ENCODE measurements around the gene TOR1AIP2. TPM values are rescaled to one million over a fixed set of nuclear protein-coding genes. Genes with fewer than 3 reads are reported as not detected.

Gene TOR1AIP2
- total RNA-seq, 1 experiment from 2014 or later: 28.9 TPM

- Histone ChIP-seq H3K9ac (ENCODE audit: low read length) (no peak overlapping the region), H3F3A (ENCODE audit: low read length, unreplicated experiment) (no peaks in the 10 kb centered on the region), H3K27me3 (ENCODE audit: low read length) (no peaks in the 10 kb centered on the region), H3K36me3 (ENCODE audit: low read depth, low read length) (no peaks in the 10 kb centered on the region), H3K4me3 (ENCODE audit: low read length) (no peak overlapping the region), H3K79me2 (ENCODE audit: low read length) (no peaks in the 10 kb centered on the region), H3K4me2 (ENCODE audit: low read length) (no peak overlapping the region), H3K9me3 (ENCODE audit: low read length) (no peaks in the 10 kb centered on the region), H3K27ac (ENCODE audit: low read length) (no peak overlapping the region), H4K20me1 (ENCODE audit: low read length) (no peaks in the 10 kb centered on the region), H3K4me1 (ENCODE audit: insufficient read depth, low read length) (no peaks in the 10 kb centered on the region), H2AFZ (ENCODE audit: low read length) (no peak overlapping the region), H3K9me2 (replicated peaks; ENCODE audit: low read length) (no peaks in the 10 kb centered on the region)
- ATAC-seq (no peak), DNase-seq (no peak)
- CTCF ChIA-PET: no interaction called here
- no TSS peak for BruUV-seq (replicated peaks)
- POLR2A ChIA-PET (ENCODE audit: unreplicated experiment): no interaction called here
- TF ChIP-seq EZH2 (IDR thresholded peaks at IDR 0.05; ENCODE audit: low read length, unreplicated experiment): no peak
- TF ChIP-seq, protein P1, sequence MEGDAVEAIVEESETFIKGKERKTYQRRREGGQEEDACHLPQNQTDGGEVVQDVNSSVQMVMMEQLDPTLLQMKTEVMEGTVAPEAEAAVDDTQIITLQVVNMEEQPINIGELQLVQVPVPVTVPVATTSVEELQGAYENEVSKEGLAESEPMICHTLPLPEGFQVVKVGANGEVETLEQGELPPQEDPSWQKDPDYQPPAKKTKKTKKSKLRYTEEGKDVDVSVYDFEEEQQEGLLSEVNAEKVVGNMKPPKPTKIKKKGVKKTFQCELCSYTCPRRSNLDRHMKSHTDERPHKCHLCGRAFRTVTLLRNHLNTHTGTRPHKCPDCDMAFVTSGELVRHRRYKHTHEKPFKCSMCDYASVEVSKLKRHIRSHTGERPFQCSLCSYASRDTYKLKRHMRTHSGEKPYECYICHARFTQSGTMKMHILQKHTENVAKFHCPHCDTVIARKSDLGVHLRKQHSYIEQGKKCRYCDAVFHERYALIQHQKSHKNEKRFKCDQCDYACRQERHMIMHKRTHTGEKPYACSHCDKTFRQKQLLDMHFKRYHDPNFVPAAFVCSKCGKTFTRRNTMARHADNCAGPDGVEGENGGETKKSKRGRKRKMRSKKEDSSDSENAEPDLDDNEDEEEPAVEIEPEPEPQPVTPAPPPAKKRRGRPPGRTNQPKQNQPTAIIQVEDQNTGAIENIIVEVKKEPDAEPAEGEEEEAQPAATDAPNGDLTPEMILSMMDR (conservative IDR thresholded peaks at IDR 0.05; ENCODE audit: low read depth, low read length): no peak
- no peak for TF ChIP-seq EZH2phosphoT487 (IDR thresholded peaks at IDR 0.05; ENCODE audit: borderline replicate concordance, low read length)
- intact Hi-C loops (cut with micrococcal nuclease): no loop called here
These were observed 78.6 kb downstream of the TOR1AIP2 start for GRCh38 chr1:179798864-179799516.

GRCh38 chr1:179798213-179798863, 79.3 kb downstream of the TOR1AIP2 start:
- POLR2A ChIA-PET (ENCODE audit: unreplicated experiment): no interaction called here
- CTCF ChIA-PET: no interaction called here
- H3K9me2 ChIP-seq (replicated peaks; ENCODE audit: low read length): no peaks in the 10 kb centered on the region
- no peak for DNase-seq
- H3K27ac ChIP-seq (ENCODE audit: low read length): no peak overlapping the region
- TF ChIP-seq EZH2 (IDR thresholded peaks at IDR 0.05; ENCODE audit: low read length, unreplicated experiment): no peak
- TF ChIP-seq, protein P1 (conservative IDR thresholded peaks at IDR 0.05; ENCODE audit: low read depth, low read length): no peak
- no peak for TF ChIP-seq EZH2phosphoT487 (IDR thresholded peaks at IDR 0.05; ENCODE audit: borderline replicate concordance, low read length)
- intact Hi-C loops (cut with micrococcal nuclease): no loop called here
- H2AFZ ChIP-seq (ENCODE audit: low read length): no peak overlapping the region
- no peaks in the 10 kb centered on the region for H3K79me2 ChIP-seq (ENCODE audit: low read length)
- H3F3A ChIP-seq (ENCODE audit: low read length, unreplicated experiment): no peaks in the 10 kb centered on the region
- H4K20me1 ChIP-seq (ENCODE audit: low read length): no peaks in the 10 kb centered on the region
- H3K9me3 ChIP-seq (ENCODE audit: low read length): no peaks in the 10 kb centered on the region
- no peaks in the 10 kb centered on the region for H3K36me3 ChIP-seq (ENCODE audit: low read depth, low read length)
- H3K4me2 ChIP-seq (ENCODE audit: low read length): no peak overlapping the region
- no peaks in the 10 kb centered on the region for H3K27me3 ChIP-seq (ENCODE audit: low read length)
- BruUV-seq (replicated peaks): no TSS peak
- H3K4me1 ChIP-seq (ENCODE audit: insufficient read depth, low read length): no peaks in the 10 kb centered on the region
- ATAC-seq: no peak
- no peak overlapping the region for H3K9ac ChIP-seq (ENCODE audit: low read length)
- no peak overlapping the region for H3K4me3 ChIP-seq (ENCODE audit: low read length)

GRCh38 chr1:179794669-179795068, 82.9 kb downstream of the TOR1AIP2 start:
- Histone ChIP-seq H2AFZ (ENCODE audit: low read length) (no peak overlapping the region), H3K4me3 (ENCODE audit: low read length) (no peak overlapping the region), H3K27me3 (ENCODE audit: low read length) (no peaks in the 10 kb centered on the region), H3K27ac (ENCODE audit: low read length) (no peak overlapping the region), H3K9ac (ENCODE audit: low read length) (no peak overlapping the region), H3K4me1 (ENCODE audit: insufficient read depth, low read length) (no peaks in the 10 kb centered on the region), H3K9me2 (replicated peaks; ENCODE audit: low read length) (no peaks in the 10 kb centered on the region), H3K9me3 (ENCODE audit: low read length) (no peaks in the 10 kb centered on the region), H4K20me1 (ENCODE audit: low read length) (no peaks in the 10 kb centered on the region), H3K36me3 (ENCODE audit: low read depth, low read length) (no peaks in the 10 kb centered on the region), H3K4me2 (ENCODE audit: low read length) (no peak overlapping the region), H3F3A (ENCODE audit: low read length, unreplicated experiment) (no peaks in the 10 kb centered on the region), H3K79me2 (ENCODE audit: low read length) (no peaks in the 10 kb centered on the region)
- no TSS peak for BruUV-seq (replicated peaks)
- POLR2A ChIA-PET (ENCODE audit: unreplicated experiment): no interaction called here
- CTCF ChIA-PET: no interaction called here
- TF ChIP-seq, protein P1 (conservative IDR thresholded peaks at IDR 0.05; ENCODE audit: low read depth, low read length): no peak
- TF ChIP-seq EZH2phosphoT487 (IDR thresholded peaks at IDR 0.05; ENCODE audit: borderline replicate concordance, low read length) (no peak), EZH2 (IDR thresholded peaks at IDR 0.05; ENCODE audit: low read length, unreplicated experiment) (no peak)
- ATAC-seq (no peak), DNase-seq (no peak)
- intact Hi-C loops (cut with micrococcal nuclease): no loop called here
